Fibroblast of the aortic adventitia (primary cell): ENCODE measurements around the gene ARL8B. TPM values are rescaled to one million over a fixed set of nuclear protein-coding genes. Genes with fewer than 3 reads are reported as not detected.
"Not testable (repeated sequence)": the region's sequence is repeated elsewhere in the genome, so short reads cannot be mapped to it uniquely, and the experiment has no call there.

Source experiments
- DNase-seq: peaks from one replicate; pipeline ENCODE4 v3.0.0-alpha.2; 2010; ENCODE audit warnings: low read depth
- H3K4me3 ChIP-seq: 2 replicates; pipeline ENCODE4 v1.5.1; 2011; ENCODE audit warnings: low read depth, mild to moderate bottlenecking, control low read depth, low read length, moderate library complexity
- total RNA-seq: library from RNA; depleted of rRNA; stranded (reverse); fragments of >200 nt; gene quantifications from 2 replicates; pipeline ENCODE4 v1.2.3, GENCODE V29; 2012; ENCODE audit warnings: low replicate concordance
- TF ChIP-seq, protein P1 (sequence below): IDR thresholded peaks from 2 replicates; pipeline ENCODE4 v1.5.1; 2011; ENCODE audit warnings: mild to moderate bottlenecking, low read length, control low read depth, inconsistent platforms; ENCODE audit not compliant: insufficient read depth

ARL8B gene
- total RNA-seq, 1 donor = 89.0 TPM

GRCh38 chr3:5095886-5096285 is 26.2 kb upstream of the ARL8B start:
- DNase-seq = peak; percentile 2
- TF ChIP-seq, protein P1, sequence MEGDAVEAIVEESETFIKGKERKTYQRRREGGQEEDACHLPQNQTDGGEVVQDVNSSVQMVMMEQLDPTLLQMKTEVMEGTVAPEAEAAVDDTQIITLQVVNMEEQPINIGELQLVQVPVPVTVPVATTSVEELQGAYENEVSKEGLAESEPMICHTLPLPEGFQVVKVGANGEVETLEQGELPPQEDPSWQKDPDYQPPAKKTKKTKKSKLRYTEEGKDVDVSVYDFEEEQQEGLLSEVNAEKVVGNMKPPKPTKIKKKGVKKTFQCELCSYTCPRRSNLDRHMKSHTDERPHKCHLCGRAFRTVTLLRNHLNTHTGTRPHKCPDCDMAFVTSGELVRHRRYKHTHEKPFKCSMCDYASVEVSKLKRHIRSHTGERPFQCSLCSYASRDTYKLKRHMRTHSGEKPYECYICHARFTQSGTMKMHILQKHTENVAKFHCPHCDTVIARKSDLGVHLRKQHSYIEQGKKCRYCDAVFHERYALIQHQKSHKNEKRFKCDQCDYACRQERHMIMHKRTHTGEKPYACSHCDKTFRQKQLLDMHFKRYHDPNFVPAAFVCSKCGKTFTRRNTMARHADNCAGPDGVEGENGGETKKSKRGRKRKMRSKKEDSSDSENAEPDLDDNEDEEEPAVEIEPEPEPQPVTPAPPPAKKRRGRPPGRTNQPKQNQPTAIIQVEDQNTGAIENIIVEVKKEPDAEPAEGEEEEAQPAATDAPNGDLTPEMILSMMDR = no peak
- peak overlapping the region; percentile 37 for H3K4me3 ChIP-seq

DNA sequence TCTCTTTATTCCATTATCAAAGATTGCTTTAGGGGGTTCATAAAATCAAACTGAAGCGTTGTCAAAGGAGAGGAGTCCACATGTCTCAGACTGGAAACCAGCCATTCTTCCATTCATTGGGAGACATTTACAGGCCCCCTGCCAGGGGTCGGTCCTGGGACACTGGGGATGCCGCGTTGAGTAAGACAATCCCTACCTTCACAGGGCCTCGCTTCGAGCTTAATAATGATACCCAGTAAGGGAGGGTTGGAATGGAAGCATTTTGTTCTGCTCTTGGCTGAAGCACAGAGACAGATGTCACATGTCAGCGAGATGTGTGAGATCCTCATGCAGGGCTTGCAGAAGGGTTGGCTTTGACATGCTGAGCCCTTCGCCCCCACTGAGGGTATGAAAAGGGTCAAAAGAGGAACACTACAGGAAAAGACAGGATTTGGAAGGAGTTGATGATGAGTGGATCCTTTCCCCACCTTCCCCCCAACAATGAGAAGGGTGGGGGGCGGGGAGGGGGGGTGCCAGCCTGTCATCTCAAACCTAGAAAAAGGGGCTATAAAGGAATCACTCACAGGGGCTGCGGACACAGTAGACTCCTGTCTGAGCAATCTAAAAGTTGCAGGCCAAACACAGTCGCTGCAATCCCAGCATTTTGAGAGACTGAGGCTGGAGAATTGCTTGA is 25.6 kb upstream of the ARL8B start:
- TF ChIP-seq, protein P1 = no peak
- no peak for DNase-seq
- H3K4me3 ChIP-seq = no peak overlapping the region

- TF ChIP-seq, protein P1 = no peak
Observed at GRCh38 chr3:5098346-5098745, 23.7 kb upstream of the ARL8B start.

GRCh38 chr3:5102532-5102931 is 19.6 kb upstream of the ARL8B start:
- DNase-seq = no peak
- no peak overlapping the region for H3K4me3 ChIP-seq
- TF ChIP-seq, protein P1 = no peak

More at GRCh38 chr3:5098346-5098745, 23.7 kb upstream of the ARL8B start:
- DNase-seq = no peak
- no peak overlapping the region for H3K4me3 ChIP-seq

DNA sequence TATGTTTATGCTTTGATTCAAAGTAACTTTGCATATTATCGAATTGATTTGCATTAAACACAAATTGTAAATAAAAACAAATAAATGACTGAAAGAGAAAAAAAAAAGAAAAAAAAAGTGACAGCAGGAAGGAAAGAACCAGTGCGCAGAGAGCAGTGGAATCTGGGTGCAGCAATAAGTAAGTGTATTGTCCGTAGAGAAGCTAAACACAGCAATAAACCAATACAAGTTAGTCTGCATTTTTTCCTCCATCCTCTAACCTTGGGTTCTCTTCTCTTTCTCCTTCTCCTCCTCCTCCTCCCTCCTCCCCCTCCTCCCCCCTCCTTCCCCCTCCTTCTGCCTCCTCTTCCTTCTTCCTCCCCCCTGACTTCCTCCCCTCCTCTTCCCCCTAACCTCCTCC is 18.3 kb upstream of the ARL8B start:
- no peak overlapping the region for H3K4me3 ChIP-seq
- DNase-seq = no peak
- TF ChIP-seq, protein P1 = no peak

DNA sequence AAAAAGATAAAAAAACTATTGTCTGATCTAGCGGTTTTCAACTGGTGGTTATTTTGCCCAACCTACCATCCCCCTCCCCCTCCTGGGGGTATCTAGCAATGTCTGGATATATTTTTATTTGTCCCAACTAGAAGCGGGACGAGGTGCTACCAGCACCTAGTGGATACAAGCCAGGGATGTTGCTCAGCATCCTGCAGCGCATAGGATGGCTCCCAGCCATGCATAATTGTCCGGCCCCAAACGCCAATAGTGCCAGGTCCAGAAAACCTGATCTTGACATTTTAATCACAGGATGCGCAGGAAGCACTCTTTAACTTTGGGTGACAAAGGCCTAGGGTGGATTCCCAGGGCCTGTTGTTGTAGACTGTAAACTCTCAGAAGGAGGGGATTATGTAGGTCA is 17.0 kb upstream of the ARL8B start:
- H3K4me3 ChIP-seq = no peak overlapping the region
- DNase-seq = no peak
- TF ChIP-seq, protein P1 = no peak

DNA sequence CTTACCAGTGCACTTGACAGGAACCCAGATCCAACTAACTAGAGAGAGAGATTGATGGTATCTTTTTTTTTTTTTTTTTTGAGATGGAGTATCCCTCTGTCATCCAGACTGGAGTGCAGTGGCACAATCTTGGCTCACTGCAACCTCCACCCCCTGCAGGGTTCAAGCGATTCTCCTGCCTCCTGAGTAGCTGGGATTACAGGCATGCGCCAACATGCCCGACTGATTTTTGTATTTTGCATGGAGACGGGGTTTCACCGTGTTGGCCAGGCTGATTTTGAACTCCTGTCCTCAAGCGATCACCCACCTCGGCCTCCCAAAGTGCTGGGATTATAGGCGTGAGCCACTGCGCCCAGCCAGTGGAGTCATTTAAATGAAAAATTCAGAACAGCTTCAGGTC is 15.7 kb upstream of the ARL8B start:
- not testable (repeated sequence) for H3K4me3 ChIP-seq, DNase-seq

GRCh38 chr3:5106933-5107334 is 15.2 kb upstream of the ARL8B start:
- not testable (repeated sequence) for DNase-seq

More at GRCh38 chr3:5106933-5107334, 15.2 kb upstream of the ARL8B start:
- H3K4me3 ChIP-seq = not testable (repeated sequence)
